SK-N-SH treated with all-trans-retinoic acid at 6 μM for 48 hours (cell line): ENCODE data around the gene OAS2.

Source experiments
- ATAC-seq: fragments of 200-7000 bp; cut with Tn5 transposase; 3 replicates; pipeline ENCODE4 v1.9.1; 2020; ENCODE audit warnings: mild to moderate bottlenecking, moderate library complexity
- ARNTL ChIP-seq: fragments of 450-650 bp; formaldehyde crosslinking; IDR thresholded peaks from 2 replicates; pipeline ENCODE4 v1.5.0; 2020; ENCODE audit warnings: low read depth, mild to moderate bottlenecking, moderate library complexity, borderline replicate concordance
- BACH2 ChIP-seq: fragments of 250-450 bp; sonication (Bioruptor Pico); IDR thresholded peaks from 2 replicates; pipeline ENCODE4 v1.9.0; 2021; ENCODE audit warnings: mild to moderate bottlenecking, borderline replicate concordance
- CSDC2 ChIP-seq: fragments of 250-450 bp; sonication (Bioruptor Pico); IDR thresholded peaks from 2 replicates; pipeline ENCODE4 v1.5.0; 2020; ENCODE audit warnings: mild to moderate bottlenecking, moderate library complexity
- ESRRG ChIP-seq: fragments of 250-450 bp; sonication (Bioruptor Pico); IDR thresholded peaks from 2 replicates; pipeline ENCODE4 v1.6.1; 2021; ENCODE audit warnings: mild to moderate bottlenecking
- ISL1 ChIP-seq: fragments of 250-450 bp; sonication (Bioruptor Pico); IDR thresholded peaks from 2 replicates; pipeline ENCODE4 v2.1.2; 2022; ENCODE audit warnings: mild to moderate bottlenecking, moderate library complexity
- OSR1 ChIP-seq: fragments of 250-450 bp; sonication (Bioruptor Pico); IDR thresholded peaks from 2 replicates; pipeline ENCODE4 v1.8.0; 2022; ENCODE audit warnings: moderate library complexity, mild to moderate bottlenecking, inconsistent platforms
- PATZ1 ChIP-seq: fragments of 250-450 bp; sonication (Bioruptor Pico); IDR thresholded peaks from 2 replicates; pipeline ENCODE4 v1.8.0; 2020; ENCODE audit warnings: mild to moderate bottlenecking, moderate library complexity, borderline replicate concordance
- PPARA ChIP-seq: fragments of 250-450 bp; sonication (Bioruptor Pico); IDR thresholded peaks from 2 replicates; pipeline ENCODE4 v1.5.0; 2020; ENCODE audit warnings: mild to moderate bottlenecking, borderline replicate concordance
- RARB ChIP-seq: fragments of 250-450 bp; sonication (Bioruptor Pico); IDR thresholded peaks from 2 replicates; pipeline ENCODE4 v1.8.0; 2021; ENCODE audit warnings: mild to moderate bottlenecking, moderate library complexity
- SNAI2 ChIP-seq: fragments of 250-450 bp; sonication (Bioruptor Pico); IDR thresholded peaks from 2 replicates; pipeline ENCODE4 v1.5.0; 2020; ENCODE audit warnings: mild to moderate bottlenecking, moderate library complexity
- TCF4 ChIP-seq: fragments of 250-450 bp; sonication (Bioruptor Pico); IDR thresholded peaks from 2 replicates; pipeline ENCODE4 v1.8.0; 2021; ENCODE audit warnings: mild to moderate bottlenecking, moderate library complexity, borderline replicate concordance
- TSHZ2 ChIP-seq: fragments of 250-450 bp; sonication (Bioruptor Pico); IDR thresholded peaks from 2 replicates; pipeline ENCODE4 v1.5.0; 2020; ENCODE audit warnings: mild to moderate bottlenecking, moderate library complexity
- ZC3H10 ChIP-seq: fragments of 250-450 bp; sonication (Bioruptor Pico); IDR thresholded peaks from 2 replicates; pipeline ENCODE4 v1.5.1; 2021; ENCODE audit warnings: mild to moderate bottlenecking, moderate library complexity
- ZFP3 ChIP-seq: fragments of 250-450 bp; sonication (Bioruptor Pico); IDR thresholded peaks from 2 replicates; pipeline ENCODE4 v1.5.0; 2020; ENCODE audit warnings: mild to moderate bottlenecking, moderate library complexity
- ZFP30 ChIP-seq: fragments of 450-650 bp; formaldehyde crosslinking; IDR thresholded peaks from 2 replicates; pipeline ENCODE4 v1.5.0; 2022; ENCODE audit warnings: mild to moderate bottlenecking, moderate library complexity
- ZNF565 ChIP-seq: fragments of 450-650 bp; formaldehyde crosslinking; conservative IDR thresholded peaks from 2 replicates; pipeline ENCODE4 v1.5.0; 2020; ENCODE audit warnings: low read depth, mild to moderate bottlenecking, moderate library complexity
- ZNF70 ChIP-seq: fragments of 450-650 bp; formaldehyde crosslinking; IDR thresholded peaks from 2 replicates; pipeline ENCODE4 v1.5.0; 2020; ENCODE audit warnings: mild to moderate bottlenecking, moderate library complexity
- ZNF8 ChIP-seq: fragments of 450-650 bp; formaldehyde crosslinking; IDR thresholded peaks from 2 replicates; pipeline ENCODE4 v1.5.0; 2020; ENCODE audit warnings: mild to moderate bottlenecking, moderate library complexity
- TF ChIP-seq, protein P1 (sequence below): fragments of 250-450 bp; sonication (Bioruptor Pico); IDR thresholded peaks from 2 replicates; pipeline ENCODE4 v1.5.1; 2021; ENCODE audit warnings: mild to moderate bottlenecking, moderate library complexity
- TF ChIP-seq, protein P2 (sequence below): fragments of 250-450 bp; sonication (Bioruptor Pico); IDR thresholded peaks from 2 replicates; pipeline ENCODE4 v1.5.1; 2020; ENCODE audit warnings: low read depth, mild to moderate bottlenecking, moderate library complexity

The OAS2 gene

GRCh38 chr12:113055594-113056380, 77.5 kb downstream of the OAS2 start:
- TF ChIP-seq SNAI2 (CRISPR knock-in tag) (no peak), TCF4 (no peak), OSR1 (no peak), ZFP30 (CRISPR knock-in tag) (no peak)
- no peak for ATAC-seq

DNA sequence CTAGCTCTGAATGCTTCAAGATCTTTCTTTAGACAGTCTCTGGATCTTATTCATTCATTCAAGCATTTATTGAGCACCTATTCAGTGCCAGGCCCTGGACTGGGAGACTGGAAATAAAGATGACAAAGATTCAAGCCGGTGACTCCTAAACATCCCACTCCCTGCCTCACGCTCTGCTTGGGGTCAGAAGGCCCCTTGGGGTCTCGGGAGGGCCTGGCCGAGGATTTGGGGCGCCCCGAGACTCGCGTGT, 78.0 kb downstream of the OAS2 start:
- TF ChIP-seq ESRRG (CRISPR knock-in tag) (no peak), RARB (CRISPR knock-in tag) (no peak), ZNF565 (CRISPR knock-in tag) (no peak), ZNF70 (no peak), ZNF8 (no peak), PATZ1 (CRISPR knock-in tag) (no peak), OSR1 (no peak), TCF4 (no peak), CSDC2 (CRISPR knock-in tag) (no peak), ZC3H10 (no peak), ARNTL (CRISPR knock-in tag) (no peak), TSHZ2 (no peak)
- peak; percentile 10; the same call in 2 of the 3 replicates for ATAC-seq

GRCh38 chr12:113056631-113057488, 78.5 kb downstream of the OAS2 start, which contains the start of gene DTX1:
TSS of gene DTX1 (plus strand) at chr12:113056730. CDS start at chr12:113058193, 1,463 bp downstream.
- peak; percentile 54 for ATAC-seq
- TF ChIP-seq PPARA, result no peak
- no peak for TF ChIP-seq RARB (CRISPR knock-in tag)
- TF ChIP-seq PATZ1 (CRISPR knock-in tag), result no peak
- TF ChIP-seq, protein P1, sequence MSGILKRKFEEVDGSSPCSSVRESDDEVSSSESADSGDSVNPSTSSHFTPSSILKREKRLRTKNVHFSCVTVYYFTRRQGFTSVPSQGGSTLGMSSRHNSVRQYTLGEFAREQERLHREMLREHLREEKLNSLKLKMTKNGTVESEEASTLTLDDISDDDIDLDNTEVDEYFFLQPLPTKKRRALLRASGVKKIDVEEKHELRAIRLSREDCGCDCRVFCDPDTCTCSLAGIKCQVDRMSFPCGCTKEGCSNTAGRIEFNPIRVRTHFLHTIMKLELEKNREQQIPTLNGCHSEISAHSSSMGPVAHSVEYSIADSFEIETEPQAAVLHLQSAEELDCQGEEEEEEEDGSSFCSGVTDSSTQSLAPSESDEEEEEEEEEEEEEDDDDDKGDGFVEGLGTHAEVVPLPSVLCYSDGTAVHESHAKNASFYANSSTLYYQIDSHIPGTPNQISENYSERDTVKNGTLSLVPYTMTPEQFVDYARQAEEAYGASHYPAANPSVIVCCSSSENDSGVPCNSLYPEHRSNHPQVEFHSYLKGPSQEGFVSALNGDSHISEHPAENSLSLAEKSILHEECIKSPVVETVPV, result no peak
- TF ChIP-seq ISL1 (CRISPR knock-in tag), result no peak
- no peak for TF ChIP-seq ZC3H10
- TF ChIP-seq, protein P2, sequence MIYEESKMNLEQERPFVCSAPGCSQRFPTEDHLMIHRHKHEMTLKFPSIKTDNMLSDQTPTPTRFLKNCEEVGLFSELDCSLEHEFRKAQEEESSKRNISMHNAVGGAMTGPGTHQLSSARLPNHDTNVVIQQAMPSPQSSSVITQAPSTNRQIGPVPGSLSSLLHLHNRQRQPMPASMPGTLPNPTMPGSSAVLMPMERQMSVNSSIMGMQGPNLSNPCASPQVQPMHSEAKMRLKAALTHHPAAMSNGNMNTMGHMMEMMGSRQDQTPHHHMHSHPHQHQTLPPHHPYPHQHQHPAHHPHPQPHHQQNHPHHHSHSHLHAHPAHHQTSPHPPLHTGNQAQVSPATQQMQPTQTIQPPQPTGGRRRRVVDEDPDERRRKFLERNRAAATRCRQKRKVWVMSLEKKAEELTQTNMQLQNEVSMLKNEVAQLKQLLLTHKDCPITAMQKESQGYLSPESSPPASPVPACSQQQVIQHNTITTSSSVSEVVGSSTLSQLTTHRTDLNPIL (CRISPR knock-in tag), result no peak
- TF ChIP-seq ZFP30 (CRISPR knock-in tag), result no peak
- no peak for TF ChIP-seq OSR1
- TF ChIP-seq ESRRG (CRISPR knock-in tag), result no peak
- TF ChIP-seq CSDC2 (CRISPR knock-in tag), result no peak
- TF ChIP-seq ARNTL (CRISPR knock-in tag), result no peak
- no peak for TF ChIP-seq ZNF8
- TF ChIP-seq ZFP3, result no peak
- TF ChIP-seq BACH2 (CRISPR knock-in tag), result no peak
